Measurements from ENCODE around the gene DCC.

The DCC gene

DNA sequence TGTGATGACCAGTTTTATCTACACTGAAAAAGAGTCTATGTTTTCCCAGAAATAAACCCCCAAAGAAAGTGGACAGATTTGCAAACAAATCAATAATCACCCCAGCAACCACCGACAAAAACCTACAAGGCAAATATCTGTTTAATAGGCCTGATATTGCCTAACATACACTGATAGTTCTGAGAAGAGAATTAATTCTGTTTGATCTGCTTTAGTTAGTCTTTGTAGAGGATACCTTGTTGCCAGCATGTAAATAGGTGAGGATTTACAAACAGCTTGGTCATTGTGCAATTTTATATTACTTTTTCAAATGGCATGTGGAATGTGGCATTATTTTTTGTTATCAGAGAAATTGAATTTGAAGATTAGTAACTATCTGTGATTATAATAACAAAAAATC, 86.5 kb downstream of the DCC start:
- no peak for DNase-seq

DNA sequence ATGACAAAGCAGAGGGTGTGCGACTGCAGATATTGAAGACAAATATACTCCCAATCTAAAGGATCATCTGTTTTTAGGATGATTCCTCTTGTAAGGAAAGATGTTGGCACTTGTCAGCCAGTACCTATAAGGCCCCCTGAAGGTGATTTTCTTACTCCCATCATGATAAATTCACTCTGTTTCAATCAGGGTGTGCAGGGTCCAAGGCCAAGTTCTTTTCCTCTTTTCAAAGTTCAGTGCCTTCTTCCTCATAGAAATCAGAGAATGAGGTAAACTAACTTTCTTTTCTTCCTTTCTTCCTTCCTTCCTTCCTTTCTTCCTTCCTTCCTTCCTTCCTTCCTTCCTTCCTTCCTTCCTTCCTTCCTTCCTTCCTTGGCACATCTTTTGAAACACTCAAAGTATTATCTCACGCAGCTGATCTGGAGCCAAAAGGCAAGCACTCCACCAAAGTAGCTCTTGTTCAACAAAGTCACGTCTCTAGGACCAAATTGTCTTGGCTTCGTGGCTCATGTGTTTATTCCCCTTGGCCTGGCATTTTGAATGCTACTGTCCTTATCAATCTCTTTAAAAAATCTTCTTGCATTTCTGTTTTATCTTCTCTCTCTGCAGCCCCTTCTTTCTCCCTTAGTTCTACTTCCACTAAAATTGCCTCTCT, 87.7 kb downstream of the DCC start:
- DNase-seq = no peak

DNA sequence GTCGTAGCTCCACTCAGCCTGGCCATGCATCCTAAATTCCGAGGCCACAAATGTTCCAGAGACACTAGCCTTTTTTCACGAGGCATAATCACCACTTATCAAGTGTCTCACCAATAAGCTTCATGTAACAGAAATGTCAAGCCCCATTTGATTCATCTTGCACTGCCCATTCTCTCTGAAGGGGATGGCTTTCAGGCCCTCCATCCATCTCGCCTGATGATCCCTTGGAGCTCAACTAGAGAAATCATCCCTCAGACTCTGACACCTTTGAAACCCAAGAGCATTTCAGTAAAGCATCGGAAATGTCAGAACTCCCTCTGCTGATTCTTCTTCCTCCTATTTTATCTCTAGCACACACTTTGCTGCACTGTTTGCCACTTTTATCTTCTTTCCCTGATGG, 91.7 kb downstream of the DCC start:
- DNase-seq = no peak

DNA sequence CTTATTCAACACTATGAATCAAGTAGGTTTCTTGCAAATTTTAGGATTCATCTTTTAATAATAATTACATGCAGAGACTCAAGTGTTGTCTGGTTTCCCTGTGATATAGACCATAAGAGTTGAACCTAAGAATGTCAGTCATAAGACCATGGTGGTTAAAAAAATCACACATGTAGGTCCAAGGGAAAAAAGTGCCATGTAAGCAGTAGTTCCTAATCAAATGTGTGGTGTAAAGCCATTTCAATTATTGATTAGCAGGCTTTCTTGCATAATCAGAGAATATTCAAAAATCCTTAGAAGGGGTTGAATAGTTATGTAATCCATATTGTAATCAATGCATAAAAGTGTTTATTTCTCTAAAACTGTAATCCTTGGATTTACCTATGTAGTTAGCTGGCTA, 93.8 kb downstream of the DCC start:
- DNase-seq = no peak

DNA sequence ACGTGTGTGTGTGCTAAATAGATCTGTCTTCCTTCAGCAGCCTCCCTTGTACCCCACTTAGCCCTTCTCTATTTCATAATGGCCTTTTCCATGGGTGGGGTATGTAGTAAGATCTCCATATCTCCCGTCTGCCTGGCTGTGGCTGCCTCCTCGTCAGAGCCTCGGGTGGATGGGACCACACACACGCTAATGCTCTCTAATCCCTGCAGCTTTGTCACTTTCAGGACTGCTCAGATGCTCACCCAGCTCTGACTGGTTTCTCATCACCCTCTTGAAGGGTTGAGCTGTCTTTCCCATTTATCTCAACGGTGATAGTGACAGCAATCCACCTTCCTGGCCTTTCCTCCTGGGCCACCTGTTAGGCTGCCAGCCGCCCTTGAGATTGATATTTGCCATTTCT, 95.3 kb downstream of the DCC start:
- DNase-seq = no peak

DNA sequence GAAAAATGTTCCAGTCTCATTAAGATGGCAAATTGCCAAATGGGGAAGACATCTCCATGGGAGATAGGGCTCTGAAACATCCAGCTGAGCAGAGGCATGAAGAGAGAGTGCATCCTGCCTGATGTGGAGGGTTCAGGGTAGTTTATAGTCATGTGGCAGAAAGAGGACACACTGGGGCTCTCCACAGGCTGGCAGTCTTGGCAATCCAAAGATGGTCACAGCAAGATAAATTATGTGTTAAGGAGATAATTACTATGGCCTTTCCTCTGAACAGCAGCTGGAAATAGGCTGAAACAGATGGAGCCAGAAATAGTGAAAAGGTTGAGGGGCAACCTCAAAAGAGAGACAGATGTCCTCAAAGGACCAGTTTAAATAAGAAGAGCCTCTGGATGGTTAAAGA, 97.2 kb downstream of the DCC start:
- no peak for DNase-seq

GRCh38 chr18:52439457-52439856, 99.5 kb downstream of the DCC start:
- DNase-seq = no peak

GRCh38 chr18:52441794-52442193, 101.8 kb downstream of the DCC start:
- DNase-seq = no peak

DNA sequence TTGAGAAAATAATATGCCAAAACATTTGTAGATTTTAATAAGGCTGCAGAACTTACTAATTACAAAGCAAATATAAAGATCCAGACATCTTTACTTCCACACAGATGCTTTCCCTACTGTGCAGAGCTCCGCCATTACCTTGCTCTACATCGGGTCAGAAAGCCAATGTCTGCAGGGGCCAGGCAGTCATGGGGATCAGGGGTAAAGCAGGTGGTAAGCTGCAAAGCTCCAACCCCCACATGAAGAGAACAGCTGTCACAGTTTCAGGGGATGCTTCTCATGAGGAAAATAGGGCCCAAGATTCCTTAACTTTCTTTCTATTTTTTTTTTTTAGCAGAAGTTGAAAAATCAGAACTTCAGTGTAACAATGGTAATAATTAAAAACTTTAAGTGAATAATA, 102.7 kb downstream of the DCC start:
- no peak for DNase-seq

DNA sequence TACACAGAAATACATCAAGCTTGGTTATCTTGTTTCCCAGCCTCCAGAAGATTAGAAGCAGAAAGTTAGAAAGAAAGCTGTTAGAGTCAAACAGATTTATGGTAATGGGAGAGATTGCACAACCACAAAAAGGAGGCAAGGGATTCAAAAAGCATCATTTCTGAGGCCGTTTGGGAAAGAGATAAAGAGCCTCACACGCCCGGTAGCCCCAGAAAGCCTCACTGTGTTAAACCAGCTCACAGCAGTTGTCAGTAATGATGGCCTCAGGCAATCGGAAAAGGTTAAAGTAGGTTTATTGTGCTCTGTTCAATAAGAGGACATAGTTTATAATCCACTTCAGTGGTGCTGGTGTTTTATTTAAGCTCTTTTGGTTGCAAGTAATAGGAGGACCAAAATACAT, 111.3 kb downstream of the DCC start:
- no peak for DNase-seq

- no peak for DNase-seq
These were observed 111.9 kb downstream of the DCC start for GRCh38 chr18:52451851-52452250.

DNA sequence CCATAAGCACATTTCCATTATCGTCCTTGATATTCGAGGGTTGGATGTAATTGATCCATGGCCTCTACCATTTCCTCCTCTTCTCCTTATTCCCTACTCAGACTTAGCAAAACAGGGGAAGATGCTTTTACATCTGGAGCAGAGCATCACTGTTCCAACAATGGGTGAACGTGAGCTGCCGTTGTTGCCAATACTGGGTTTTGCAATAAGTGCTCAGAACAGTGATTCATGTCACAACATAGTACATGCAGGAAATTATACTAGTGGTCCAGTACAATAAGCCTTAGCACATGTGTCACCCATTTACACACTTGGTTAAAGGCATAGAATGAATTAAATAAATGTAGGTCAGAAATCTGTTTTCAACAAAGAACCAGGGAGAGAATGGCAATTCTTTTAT, 112.4 kb downstream of the DCC start:
- DNase-seq = no peak

- DNase-seq = no peak
These were observed 119.9 kb downstream of the DCC start for GRCh38 chr18:52459890-52460289.

GRCh38 chr18:52462853-52463252, 122.9 kb downstream of the DCC start:
- DNase-seq = no peak

- no peak for DNase-seq
These were observed 125.4 kb downstream of the DCC start for GRCh38 chr18:52465391-52465790.

- DNase-seq = no peak
These were observed 128.5 kb downstream of the DCC start for GRCh38 chr18:52468496-52468895.

DNA sequence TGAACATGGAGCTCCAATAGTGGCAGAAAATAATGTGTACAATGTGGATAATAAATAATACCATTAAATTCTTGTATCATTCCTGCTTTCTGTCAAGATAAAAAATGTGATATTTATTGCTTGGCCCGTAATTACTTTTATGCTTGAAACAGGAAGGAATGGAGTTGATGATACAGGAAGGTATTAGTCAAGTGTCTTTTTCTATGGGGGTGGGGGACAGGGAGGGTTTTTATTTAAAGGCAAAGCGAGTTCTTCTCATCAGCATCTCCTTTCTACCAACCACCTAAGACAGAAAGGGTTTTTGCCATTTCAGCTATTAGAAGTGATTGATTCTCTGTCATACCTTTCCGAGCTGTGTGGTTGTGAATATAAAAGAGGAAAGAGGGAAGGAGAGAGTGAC, 135.3 kb downstream of the DCC start:
- no peak for DNase-seq

- no peak for DNase-seq
These were observed 141.1 kb downstream of the DCC start for GRCh38 chr18:52481116-52481515.

DNA sequence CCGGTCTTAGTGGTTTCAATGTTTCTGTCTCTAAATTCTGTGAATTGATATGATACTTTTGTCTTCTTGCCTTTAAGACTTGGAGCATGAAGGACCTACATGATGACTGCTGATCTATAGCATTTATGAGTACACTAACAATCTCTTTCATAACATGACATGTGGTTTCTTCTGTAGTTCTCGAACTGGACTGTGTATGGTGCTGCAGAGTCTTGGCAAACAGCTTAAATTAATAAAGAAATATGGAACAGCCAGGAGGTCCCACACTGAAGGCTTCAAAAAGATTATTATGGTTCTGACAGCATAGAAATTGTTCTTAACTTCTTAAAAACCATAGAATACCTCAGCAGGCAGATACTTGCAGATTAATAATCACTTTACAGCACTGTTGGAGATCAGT, 145.0 kb downstream of the DCC start:
- DNase-seq = no peak

DNA sequence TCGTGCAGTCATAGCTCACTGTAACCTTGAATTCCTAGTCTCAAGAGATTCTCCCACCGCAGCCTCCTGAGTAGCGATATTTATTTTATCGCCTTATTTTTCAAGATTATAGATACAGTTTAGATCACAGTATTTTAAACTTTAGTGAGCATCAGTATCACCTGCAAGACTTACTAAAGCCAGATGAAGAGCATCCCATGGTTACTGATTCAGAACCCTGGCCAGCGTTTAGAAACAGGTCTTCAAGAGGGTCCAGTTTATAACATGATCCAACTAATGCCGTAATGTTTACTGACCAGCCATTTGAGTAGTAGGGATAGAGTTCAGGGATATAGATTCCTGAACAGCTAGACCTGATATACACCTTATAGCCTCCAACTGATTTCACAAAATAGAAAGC, 146.1 kb downstream of the DCC start:
- no peak for DNase-seq

DNA sequence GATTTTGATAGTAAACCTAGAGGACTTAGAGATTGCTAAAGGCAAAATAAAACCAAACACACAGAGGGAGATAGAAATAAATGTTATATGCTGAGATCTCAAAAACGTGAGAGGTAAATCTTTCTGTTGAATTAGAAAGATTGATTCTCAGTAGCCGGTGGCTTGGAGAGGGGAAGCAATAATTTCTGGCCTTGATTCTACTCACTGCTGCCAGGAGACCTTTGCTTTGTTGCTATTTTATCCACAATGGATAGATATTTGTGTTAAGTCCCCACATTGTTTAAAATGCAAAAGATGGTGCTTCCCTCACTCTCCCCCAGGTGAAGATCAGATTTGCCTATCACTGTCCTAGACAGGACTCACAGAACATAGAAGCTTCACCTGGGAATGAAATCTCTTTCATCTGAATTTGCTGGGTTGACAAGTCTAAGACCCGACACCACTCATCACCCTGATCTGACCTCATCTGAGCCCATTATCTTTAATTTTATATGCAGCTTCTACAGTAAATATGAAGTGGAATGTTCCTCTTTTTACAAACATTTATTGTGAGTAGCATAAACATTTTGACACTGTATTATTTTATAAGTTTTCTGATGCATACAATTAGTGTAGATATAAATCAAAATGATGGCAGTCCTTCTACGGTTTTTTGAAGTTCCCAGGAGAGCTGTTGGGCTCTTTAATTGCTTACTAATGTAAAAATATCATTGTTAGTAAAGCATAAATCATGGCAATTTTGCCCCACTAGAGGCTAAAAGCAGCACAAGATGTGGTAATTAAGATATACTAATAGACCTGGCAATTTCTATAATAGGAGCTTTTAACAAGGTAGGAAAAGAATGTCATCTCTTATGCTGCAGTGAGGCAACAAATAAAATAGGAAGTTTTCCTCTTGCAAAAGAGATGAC, 149.7 kb downstream of the DCC start:
- no peak for DNase-seq

DNA sequence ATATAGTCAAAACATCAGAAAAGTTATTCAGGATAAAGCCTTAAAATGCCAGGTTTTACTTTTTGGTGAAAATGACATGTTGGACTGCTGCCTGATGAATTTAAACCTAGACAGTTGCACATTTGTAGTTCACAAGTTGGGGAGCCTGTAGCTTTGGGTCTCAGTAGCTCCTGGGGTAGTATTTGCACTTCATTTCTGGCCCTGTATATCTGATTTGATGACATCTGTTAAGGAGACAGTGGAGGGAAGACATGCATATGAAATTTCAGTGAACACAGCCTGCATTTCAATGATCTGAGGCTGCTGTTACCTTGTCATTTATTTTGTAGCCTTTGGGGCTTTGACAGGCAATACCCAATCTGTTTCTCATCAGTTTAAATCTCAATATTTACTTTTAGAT, 156.4 kb downstream of the DCC start:
- no peak for DNase-seq

DNA sequence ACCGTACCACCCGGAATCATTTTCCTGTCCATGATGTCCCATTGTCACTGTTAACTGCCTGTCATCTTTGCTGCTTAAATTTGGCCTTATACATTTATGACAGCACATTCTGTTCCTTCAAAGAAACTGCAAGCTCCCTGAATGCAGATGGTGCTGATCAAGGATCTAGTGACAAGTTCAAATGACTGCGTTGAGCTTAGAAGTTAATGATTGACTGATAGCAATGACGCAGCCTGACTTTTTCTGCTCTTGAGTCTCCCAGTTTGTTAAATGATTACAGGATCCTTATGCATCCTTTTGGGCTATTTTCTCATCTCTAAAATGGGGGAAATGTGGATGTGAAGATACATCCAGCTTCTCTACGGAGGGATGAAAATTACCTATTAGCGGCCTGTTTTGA, 159.0 kb downstream of the DCC start:
- no peak for DNase-seq

- DNase-seq = no peak
These were observed 159.6 kb downstream of the DCC start for GRCh38 chr18:52499644-52500043.

- DNase-seq = no peak
These were observed 164.6 kb downstream of the DCC start for GRCh38 chr18:52504589-52504988.

All from hematopoietic multipotent progenitor cell treated with erythropoietin and hydrocortisone succinate and interleukin-3 and kit ligand, for 6 days (in vitro differentiated cells).